Cardiac muscle cell (in vitro differentiated cells and primary cell): ENCODE data around the gene CLEC3B. TPM values are rescaled to one million over a fixed set of nuclear protein-coding genes. Genes with fewer than 3 reads are reported as not detected.

Experiments used
- DNase-seq, 2 donors: peaks; one replicate each; pipeline versions ENCODE4 v3.0.0 to v3.0.0-alpha.2; 2010 to 2017; ENCODE audit warnings: low read depth in 1 of 2, low spot score in 1 of 2
- H3K27ac ChIP-seq: fragments of 200-600 bp; sonication (generic); 2 replicates; pipeline ENCODE4 v1.5.1; 2016
- H3K27me3 ChIP-seq: fragments of 200-600 bp; sonication (generic); 2 replicates; pipeline ENCODE4 v1.6.0; 2016; ENCODE audit warnings: control low read depth
- H3K36me3 ChIP-seq: fragments of 200-600 bp; sonication (generic); 2 replicates; pipeline ENCODE4 v1.5.1; 2016; ENCODE audit warnings: control low read depth
- H3K4me1 ChIP-seq: fragments of 200-600 bp; sonication (generic); 2 replicates; pipeline ENCODE4 v1.8.1; 2017; ENCODE audit warnings: low read depth, mild to moderate bottlenecking, mixed run types
- H3K4me3 ChIP-seq: fragments of 200-600 bp; sonication (generic); 2 replicates; pipeline ENCODE4 v1.5.1; 2016; ENCODE audit warnings: mild to moderate bottlenecking
- H3K9me3 ChIP-seq: fragments of 200-600 bp; sonication (generic); 2 replicates; pipeline ENCODE4 v1.5.1; 2017; ENCODE audit warnings: low read depth, mild to moderate bottlenecking, control low read depth
- CTCF ChIP-seq: IDR thresholded peaks from 2 replicates; pipeline ENCODE4 v1.5.1; 2012; ENCODE audit warnings: low read depth, mild to moderate bottlenecking, low read length
- polyA plus RNA-seq: library from polyadenylated mRNA; unstranded; fragments of >200 nt; fragmentation: Nextera tagmentation; extraction: Ambion mirVana; gene quantifications from 2 replicates; pipeline ENCODE4 v1.2.1, GENCODE V29; 2016
- total RNA-seq: library from RNA; depleted of rRNA; stranded (reverse); fragments of >200 nt; gene quantifications from 2 replicates; pipeline ENCODE4 v1.2.3, GENCODE V29; 2016

Gene CLEC3B
- total and polyA plus RNA-seq, 2 experiments from 2014 or later, result 0.21 to 1.3 TPM

- H3K27me3 ChIP-seq, result no peaks in the 10 kb centered on the region
- H3K4me1 ChIP-seq, result no peaks in the 10 kb centered on the region
- TF ChIP-seq CTCF, result no peak
- H3K9me3 ChIP-seq, result no peaks in the 10 kb centered on the region
- no peaks in the 10 kb centered on the region for H3K36me3 ChIP-seq
- peak in 1 of 2 donors; percentile 80 for DNase-seq
- no peak overlapping the region for H3K27ac ChIP-seq
- no peak overlapping the region for H3K4me3 ChIP-seq
These were observed 59.0 kb downstream of the CLEC3B start for GRCh38 chr3:45084820-45085816.

Other genes with a start within 250 kb of the CLEC3B start
- 25.5 and 27.3 TPM in 2 replicates for gene TMEM42, start 164.4 kb upstream of the CLEC3B start, total RNA-seq
- 38.8 and 39.6 TPM in 2 replicates for gene TMEM42, start 164.4 kb upstream of the CLEC3B start, polyA plus RNA-seq
- not detected in 2 replicates for gene TGM4, start 151.7 kb upstream of the CLEC3B start, total RNA-seq
- gene TGM4, start 151.7 kb upstream of the CLEC3B start, polyA plus RNA-seq, result 0.84 TPM in 1 of 2 replicates, not detected in the other
- gene ZDHHC3, start 50.1 kb upstream of the CLEC3B start, total RNA-seq, result 50.2 and 60.3 TPM in 2 replicates
- 43.8 and 47.8 TPM in 2 replicates for gene ZDHHC3, start 50.1 kb upstream of the CLEC3B start, polyA plus RNA-seq
- 47.7 and 61.1 TPM in 2 replicates for gene EXOSC7, start 50.1 kb upstream of the CLEC3B start, total RNA-seq
- gene EXOSC7, start 50.1 kb upstream of the CLEC3B start, polyA plus RNA-seq, result 66.9 and 70.4 TPM in 2 replicates
- gene CDCP1, start 120.1 kb downstream of the CLEC3B start, total RNA-seq, result 0.04 and 0.12 TPM in 2 replicates
- gene CDCP1, start 120.1 kb downstream of the CLEC3B start, polyA plus RNA-seq, result 0.24 TPM in 1 of 2 replicates, not detected in the other
- 0.83 and 2.2 TPM in 2 replicates for gene TMEM158, start 200.0 kb downstream of the CLEC3B start, total RNA-seq
- gene TMEM158, start 200.0 kb downstream of the CLEC3B start, polyA plus RNA-seq, result 3.4 and 3.5 TPM in 2 replicates